Activated CD4-positive, alpha-beta T cell treated with anti-CD3 and anti-CD28 coated beads, Interleukin-2, Interleukin-6, amounts not matched to agents 100 ng/mL and 50 ng/mL, durations not matched to agents 16 hours and 8 hours (primary cell): ENCODE results near the gene COLQ.

ENCODE experiments used
- DNase-seq: peaks from one replicate; pipeline ENCODE4 v3.0.0-alpha.2; 2020

The COLQ gene

DNA sequence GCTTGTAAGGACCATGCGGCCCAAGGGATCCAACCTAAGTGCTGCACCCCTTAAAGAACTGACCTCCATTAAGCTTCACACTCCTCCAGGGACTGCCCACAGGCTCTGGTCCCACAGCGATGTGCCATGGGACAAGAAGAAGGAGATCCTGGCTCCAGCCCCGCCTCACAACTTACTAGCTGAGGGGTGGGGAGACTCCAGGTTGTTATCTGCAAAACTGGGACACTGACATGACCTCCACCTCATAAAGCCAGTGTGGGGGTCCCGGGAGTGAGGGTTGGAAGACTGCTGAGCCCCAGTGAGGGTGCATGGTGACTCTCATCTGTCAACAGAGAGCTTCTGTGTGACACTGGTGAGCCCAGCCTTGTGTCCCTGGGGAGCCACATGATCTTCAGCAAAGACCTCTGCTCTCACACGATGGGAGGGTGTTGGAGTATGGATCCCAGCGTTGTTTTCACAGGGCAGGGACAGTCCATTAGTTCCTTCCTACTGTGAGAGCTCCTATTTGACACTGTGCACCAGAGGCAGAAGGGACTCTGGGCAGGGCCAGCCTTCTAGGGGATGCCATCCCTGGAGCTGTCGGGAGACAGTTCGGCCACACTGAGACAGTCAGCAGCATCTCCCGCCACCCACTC is 67.4 kb downstream of the COLQ start:
- DNase-seq, result no peak

DNA sequence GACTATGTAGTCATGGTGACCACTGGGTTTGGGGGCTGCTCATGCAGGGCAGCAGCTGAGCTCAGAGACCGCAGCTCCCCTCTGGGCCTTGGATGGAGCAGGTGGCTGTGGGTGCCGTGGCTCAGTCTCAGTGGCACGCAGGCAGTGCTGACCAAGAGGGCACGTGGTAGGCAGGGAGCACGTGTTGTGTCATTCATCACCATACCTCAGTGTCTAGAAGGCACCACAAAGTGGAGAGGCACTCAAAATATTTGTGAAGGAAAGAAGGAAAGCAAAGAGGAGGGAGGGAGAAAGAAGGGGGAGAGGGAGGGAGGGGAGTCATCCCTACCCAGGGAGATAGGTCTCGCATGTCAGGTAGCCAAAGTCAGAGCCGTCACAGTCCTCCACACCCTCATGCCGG is 68.0 kb downstream of the COLQ start:
- DNase-seq, result no peak

DNA sequence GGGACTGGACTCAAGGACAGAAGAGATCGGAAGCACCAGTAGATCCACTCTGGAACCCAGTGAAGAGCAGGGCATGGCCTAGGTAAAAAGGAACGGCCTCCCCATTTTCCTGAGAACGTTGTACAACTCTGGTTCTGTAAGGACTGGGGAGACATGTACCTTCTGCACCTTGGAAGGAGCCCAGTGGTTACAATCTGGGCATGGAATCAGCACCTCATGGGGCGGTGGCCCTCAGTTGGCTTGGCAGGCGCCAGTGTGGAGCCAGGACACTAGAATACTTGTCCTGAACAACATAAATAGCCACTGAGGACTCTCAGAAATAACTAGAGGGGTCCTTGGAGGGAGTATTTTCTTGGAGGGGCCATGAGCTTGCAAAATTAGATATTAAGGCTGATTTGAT is 68.5 kb downstream of the COLQ start:
- no peak for DNase-seq

DNA sequence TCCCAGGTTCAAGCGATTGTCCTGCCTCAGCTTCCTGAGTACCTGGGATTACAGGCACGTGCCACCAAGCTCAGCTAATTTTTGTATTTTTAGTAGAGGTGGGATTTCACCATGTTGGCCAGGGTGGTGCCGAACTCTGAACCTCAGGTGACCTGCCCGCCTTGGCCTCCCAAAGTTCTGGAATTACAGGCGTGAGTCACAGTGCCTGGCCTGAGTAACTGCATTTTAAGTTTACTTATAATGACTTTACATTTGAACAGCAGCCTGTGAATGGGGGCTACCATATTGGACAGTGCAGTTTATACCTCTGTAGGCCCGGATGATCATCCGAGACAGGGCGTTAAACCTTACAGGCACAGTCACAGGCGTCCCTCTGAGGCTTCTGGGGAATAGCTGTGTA is 69.3 kb downstream of the COLQ start:
- no peak for DNase-seq

DNA sequence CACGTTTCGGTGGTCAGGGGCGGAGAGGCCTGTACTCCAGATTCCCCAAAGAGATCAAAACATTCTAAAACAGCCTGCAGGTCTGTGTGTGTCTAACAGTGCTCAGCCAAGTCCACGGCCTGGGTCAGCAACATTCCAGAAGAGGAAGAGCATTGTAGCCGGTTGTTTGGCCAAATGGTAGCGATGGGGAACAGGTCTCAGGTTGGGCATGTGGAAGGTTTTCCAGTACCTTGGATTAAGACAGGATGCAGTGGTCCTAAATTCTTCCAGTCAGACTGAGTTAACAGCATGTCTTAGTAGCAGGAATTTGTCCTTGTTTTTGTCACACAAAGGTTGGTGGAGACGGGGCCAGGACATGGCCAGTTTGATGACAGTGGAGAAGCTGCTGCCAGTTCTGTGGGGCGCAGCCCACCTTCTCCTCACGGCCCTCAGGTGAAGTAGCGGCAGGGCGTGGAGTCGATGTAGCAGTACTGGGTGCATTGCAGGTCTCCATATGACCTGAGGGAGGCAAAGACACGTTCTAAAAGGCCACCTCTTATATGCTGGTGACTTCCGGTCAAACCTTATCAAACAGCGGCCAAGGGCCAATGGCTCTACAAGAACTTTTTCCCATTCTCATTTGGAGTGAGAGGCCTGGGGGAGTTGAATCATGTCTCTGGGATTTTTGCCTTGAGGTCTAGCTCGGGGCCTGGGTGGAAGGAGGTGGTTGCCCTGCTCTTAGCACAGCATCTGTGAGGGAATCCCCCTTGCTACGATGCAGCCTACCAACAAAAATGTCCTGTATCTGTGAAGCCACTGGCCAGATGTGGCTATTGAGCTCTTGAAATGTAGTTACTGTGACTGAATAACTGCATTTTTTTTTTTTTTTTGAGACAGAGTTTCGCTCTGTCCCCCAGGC is 70.0 kb downstream of the COLQ start:
- no peak for DNase-seq

DNA sequence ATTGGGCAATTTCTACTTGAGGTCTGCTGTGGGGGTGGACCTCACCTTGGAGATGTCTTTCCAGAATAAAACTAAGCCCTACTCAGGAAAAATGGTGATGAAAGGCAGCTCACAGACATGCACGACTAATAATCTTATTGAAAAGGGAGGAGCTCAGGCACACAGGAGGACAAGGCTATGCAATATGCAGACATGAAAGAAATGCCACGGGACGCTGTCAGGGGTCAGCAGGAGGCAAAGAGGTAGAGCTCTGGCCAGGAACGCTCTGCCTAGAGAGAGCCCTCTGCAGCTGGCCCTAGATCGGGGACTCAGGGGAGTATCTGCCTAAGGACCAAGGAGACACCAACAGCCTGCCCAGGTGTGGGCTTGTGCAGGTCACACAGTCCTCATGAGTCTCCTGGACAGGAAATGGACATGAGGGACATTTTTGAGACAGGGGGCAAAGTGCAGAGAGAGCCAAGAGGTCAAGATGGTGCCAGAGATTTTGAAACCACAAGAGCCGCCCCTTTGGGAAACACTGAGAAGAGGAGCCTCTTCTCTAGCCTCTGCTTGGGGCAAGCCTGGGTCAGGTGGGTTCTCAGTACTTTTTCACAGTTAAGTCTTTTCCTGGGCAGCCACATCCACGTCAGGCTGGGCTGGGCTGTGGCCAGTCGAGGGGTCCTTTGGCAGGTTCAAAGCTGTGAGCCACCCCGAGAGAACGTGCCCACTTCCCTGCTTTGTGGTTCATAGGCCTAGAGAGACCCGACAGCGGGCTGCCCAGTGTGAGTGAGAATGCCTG is 70.9 kb downstream of the COLQ start:
- no peak for DNase-seq

DNA sequence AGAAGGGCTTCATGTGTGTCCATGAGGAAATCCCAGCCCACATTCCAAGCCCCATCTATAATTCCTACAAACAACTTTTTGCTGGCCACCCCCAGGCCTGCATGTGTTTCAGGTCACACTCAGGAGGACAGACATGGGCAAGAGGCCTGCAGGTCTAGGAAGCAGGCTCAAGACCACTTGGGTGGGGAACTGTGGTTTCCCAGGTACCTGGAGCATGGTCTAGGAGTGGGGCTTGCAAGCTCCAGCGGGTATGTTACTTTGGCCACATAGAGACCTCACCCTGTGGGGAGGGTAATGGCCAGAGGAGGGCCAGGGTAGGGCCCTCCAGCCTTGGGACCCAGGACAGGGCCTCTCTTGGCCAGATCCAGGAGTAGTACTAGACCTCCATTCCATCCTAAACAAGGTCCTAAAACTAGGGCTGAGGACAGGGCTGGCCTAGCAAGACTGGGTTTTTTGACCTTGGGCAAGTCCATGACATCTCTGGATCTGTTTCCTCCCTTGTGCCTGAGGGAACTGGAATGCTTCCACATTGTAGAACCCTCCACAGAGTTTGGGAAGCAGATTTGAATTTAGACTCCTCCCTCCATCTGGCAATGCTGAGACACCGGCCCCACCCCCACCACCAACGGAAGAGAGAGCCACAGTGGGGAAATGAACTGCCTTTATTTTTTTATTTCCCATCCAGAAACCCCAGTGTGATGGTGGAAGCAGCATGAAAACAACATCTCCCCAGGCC is 71.8 kb downstream of the COLQ start:
- DNase-seq, result no peak

DNA sequence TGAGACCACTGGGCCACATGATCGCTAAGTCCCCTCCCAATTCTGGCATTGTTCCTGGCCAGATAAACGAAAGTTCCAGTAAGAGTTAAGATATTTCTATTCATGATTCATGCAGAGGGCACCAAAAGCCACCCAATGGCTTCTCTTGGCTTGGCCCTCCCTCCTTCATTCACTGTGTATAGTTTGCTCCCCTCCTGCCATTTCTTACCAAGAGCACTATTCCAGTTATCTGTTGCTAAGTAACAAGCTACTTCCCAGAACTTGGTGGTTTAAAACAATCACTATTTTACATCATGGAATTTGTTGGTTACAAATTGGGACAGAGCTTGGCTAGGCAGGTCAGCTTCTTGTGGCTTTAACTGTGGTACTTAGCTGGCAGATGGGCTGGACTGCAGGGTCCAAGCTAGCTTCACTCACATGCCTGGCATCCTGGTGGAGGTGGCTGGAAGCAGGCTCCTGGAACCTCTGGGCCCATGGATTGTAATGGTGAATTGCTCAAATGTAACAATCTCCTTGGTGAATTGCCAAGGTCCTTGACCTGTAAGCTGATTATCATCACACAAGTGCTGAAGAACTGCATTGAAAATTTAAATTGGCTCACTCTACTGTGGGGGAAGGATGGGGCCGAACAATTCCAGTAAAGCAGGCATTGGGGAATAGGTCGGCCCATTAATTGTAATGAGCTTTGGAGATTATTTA is 77.5 kb downstream of the COLQ start:
- no peak for DNase-seq

DNA sequence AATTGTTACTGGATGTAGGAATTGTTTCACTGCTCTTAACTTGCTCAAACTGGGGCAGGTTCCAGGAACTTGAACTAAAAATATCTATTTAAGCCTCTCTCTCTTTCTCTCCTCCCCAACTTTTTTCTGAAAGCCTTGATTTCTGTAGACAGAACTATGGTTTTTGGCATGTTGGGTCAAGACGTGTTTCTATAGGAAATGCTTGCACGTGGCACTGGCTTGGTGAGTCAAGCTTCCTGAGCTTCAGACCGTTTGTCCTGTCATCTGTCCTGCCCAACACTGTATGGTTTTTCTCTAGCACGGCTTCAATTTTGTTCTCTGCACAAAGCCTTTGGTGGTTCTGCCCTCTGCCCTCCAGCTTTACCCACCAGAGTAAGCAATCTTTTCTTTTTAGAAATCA is 80.6 kb downstream of the COLQ start:
- no peak for DNase-seq

DNA sequence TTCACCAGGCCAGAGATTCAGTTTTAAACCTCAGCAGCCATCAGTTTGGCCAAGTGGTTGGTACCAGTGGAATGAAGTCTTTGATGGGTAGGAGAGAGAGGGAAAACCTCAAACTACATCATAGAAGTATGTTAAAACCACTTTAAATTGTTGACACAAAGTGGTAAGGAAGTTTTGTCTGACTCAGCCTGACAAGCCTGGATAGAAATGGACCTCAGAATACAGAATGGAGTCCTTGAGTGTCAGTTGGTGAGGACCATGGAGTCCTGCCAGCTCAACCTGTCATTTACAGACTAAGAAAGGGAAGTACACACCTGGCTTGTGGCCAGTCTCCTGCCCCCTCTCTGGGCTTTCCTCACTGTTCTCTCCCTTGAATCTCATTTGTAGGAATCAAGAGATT is 82.0 kb downstream of the COLQ start:
- no peak for DNase-seq

DNA sequence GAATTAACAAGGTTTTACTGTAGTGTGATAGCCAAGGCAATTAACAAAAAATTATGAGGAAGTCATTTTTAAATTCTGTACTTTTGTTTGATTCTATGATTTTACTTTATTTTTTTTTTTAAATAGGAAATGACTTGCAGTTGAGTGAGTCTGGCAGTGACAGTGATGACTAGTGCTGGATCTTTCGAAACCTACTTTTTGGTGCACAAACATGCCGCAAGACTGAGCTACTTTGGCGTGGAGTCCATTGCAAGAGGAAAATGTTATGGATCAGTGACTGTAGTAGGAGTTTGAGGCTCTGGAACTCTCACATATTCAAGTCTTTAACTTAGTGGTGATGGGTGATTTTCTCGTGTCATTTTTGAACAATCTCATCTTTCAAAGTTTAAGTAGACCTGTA is 82.5 kb downstream of the COLQ start:
- no peak for DNase-seq

DNA sequence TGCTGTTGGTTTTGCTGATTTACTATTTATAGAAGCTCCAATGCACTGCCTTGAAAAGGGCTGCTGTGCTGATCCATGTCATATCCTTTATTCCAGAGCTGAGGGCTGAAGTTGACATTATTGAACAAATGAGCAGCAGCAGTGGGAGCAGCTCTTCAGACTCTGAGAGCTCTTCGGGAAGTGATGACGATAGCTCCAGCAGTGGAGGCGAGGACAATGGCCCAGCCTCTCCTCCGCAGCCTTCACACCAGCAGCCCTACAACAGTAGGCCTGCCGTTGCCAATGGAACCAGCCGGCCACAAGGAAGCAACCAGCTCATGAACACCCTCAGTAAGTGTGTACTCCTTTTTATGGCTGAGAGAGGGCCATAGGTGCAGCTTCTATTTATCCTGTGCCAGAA is 85.3 kb downstream of the COLQ start:
- no peak for DNase-seq

DNA sequence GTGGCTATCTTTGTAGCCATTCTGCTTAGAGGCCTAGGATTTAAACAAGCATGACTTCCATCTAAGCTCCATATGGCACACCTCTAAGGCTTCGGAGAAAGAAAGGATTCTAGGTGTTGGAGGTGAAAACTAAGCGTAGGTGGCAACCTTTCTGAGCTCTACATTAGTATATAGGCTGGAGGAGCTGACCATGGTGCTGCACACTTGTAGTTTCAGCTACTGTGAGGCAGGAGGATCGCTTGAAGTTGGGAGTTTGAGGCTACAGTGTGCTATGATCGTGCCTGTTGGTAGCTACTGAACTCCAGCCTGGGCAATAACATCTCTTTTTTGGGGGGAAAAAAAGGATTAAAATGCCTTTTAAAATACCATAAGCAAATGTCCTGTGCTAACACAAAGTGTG is 86.8 kb downstream of the COLQ start:
- DNase-seq, result no peak

DNA sequence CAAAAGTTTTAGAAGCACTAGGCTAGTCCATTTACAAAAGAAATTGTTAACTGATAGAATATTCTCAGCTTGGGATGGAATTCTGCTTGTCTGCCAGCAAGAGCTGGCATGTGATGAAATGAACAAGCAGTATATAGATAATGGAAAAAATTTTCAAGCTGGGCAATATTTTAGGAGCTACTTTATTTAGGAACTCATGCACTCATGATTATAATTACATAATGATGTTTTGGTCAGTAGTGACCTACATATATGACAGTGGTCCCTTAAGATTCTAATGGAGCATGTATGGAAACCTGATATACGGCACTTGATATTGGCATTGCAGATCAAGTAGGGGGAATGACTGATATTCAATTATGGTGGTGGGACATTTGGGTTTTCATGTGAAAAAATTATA is 88.0 kb downstream of the COLQ start:
- no peak for DNase-seq

DNA sequence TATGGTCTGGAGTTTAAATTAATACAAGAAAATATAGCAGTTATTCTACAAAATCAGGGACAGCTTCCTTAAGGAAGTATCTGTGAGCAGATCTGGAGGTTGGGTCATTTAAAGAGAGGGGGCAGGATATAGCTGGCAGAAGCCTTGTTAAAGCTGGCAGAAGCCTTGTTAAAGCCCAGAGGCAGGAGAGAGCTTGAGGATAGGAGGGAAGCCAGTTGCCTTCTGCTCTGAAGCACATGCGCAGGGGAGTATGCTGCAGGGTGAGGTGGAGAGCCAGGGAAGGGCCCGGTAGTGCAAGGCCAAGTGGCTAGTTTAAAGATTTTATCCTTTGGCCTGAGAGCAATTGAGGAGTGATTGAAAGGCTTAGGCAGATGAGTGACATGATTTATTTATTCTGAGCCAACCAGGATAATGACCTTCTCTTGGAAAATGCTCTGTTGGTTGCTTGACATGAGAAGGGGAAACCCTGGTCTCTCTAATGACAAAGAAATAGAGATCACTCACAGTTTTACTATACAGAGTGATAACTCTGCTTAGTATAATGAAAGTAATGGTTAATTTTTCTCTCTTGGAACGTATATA is 90.2 kb downstream of the COLQ start:
- no peak for DNase-seq

DNA sequence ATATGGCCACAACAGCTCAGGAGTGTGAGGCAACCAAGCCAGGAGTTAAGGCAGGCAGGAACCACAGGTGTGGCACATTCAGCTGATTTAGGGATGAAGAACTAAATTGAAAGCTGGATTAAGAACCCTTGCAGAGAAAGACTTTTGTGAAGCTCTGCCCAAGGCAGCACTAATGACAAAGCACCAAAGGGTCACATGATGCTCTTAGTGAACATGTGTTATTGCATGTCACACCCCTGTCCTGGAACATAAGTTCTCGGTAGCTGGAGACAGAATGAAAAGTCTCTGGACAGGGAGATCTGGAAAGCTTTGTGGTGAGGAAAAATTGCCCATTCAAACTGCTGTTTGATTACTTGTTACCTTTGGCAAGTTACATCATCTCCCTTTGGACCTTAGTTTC is 90.9 kb downstream of the COLQ start:
- no peak for DNase-seq

DNA sequence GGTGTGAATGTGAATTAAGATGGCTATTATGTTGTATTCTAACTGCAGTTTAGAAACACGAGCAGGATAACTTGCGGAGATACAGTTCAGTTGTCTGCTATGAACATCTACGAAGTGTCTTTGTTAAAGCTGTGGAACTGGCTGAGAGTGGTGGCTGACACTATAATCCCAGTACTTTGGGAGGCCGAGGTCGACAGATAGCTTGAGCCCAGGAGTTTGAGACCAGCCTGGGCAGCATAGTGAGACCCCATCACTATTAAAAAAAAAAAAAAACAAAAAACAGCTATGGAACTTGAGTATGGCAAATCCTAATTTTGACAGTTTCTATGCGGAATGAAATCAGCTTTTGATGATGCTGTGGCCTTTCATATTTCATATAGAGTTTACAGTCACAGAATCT is 92.4 kb downstream of the COLQ start:
- no peak for DNase-seq

DNA sequence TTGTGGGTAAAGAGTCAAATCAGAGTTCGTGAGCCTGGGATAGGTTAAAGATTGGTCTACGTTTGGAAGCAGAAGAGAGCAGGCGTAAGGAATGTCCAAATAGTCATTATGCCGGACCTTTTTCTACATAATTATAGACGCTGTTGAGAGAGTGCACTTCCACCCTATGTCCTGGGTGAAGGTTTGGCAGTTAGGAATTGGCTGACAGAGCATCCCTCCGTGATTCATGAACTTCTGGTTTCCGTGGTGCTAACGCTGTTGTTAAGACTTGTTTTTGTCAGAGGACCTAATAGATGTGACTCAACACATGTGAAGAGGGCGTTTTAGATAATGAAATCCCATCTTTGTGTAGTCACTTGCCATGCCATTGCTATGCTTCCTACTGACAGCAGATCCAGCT is 93.0 kb downstream of the COLQ start:
- peak; percentile 39 for DNase-seq

DNA sequence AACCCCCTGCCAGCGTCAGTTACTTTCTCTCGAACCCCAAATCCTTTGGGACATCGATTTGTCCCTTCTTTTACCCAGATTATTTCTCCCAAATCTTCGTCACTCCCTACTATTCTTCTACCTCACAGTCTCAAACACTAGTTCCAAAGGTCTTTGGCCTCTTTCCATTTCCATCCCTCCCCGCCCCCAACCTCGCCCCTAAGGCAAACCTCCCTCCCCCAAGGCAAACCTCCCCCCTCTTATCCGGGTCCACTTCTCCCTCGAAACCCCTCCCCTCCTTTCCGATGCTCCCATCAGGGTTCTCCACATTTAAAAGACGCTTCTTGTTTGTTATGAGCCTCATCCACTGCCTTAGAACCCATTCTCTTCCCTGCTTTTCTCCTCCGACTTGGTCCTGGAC is 93.5 kb downstream of the COLQ start:
- DNase-seq, result no peak

DNA sequence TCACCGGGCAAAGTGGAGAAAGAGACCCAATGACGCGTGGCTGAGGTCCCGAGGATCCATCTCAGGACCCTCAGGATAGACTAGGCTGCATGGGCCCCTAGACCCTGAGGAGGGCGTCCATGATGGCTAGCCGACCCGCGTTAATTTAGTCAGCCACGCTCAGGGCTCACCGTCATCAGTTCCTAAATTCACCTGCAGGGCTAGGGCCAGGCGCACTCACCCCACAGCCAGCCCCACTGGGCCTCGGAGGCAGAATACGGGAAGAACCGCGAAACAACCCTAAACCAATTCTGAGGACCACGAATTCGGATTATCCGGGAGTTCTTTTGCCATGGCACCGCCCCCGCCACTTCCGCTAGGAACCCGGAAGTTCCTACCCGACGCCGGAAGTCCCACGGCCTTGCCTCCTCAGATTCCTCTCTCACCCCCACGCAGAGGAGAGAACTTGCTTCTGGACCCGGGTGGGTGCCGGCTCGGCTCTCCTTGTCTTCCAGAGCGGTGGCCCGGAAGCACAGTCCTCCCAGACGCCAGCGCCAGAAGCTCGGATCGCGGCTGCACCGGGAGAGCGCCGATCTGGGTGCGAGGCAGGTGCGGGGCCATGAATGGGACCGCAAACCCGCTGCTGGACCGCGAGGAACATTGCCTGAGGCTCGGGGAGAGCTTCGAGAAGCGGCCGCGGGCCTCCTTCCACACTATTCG is 94.2 kb downstream of the COLQ start, which contains the start of the genes EAF1 and METTL6:
Gene EAF1 (plus strand): TSS at position 417 of the 699 bp plus-strand sequence. CDS start 182 bp downstream, at position 599.
Gene METTL6 (minus strand): TSS at position 363 of the 699 bp plus-strand sequence. CDS start 1,033 bp downstream, outside the sequence.
- peak; percentile 91 for DNase-seq

DNA sequence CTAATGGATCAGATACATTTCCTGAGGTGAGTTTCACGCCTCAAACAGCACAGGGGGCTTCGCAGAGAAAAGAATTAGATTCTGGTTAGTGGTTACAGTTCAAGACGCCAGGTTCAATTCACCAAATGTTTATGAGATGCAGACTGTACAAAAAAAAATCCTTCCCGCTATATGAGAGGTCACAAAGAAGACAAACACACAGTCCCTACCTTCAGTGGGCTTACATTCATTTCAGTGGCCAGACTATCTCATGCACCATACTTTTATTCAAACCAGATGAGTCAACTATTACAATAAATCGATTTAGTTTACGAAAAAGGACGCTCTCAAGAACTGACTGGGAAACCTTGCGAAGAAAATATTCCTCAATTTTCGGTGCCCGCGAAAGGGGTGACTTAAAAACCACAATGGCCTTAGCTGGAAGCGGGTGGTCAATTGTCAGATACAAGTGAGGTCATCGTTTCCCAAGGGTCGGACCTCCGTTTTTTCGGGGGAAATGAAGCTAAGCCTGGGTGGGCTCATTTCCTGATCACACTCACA is 94.9 kb downstream of the COLQ start:
- no peak for DNase-seq
